ENCODE results near the gene PCDHA9.

The PCDHA9 gene

DNA sequence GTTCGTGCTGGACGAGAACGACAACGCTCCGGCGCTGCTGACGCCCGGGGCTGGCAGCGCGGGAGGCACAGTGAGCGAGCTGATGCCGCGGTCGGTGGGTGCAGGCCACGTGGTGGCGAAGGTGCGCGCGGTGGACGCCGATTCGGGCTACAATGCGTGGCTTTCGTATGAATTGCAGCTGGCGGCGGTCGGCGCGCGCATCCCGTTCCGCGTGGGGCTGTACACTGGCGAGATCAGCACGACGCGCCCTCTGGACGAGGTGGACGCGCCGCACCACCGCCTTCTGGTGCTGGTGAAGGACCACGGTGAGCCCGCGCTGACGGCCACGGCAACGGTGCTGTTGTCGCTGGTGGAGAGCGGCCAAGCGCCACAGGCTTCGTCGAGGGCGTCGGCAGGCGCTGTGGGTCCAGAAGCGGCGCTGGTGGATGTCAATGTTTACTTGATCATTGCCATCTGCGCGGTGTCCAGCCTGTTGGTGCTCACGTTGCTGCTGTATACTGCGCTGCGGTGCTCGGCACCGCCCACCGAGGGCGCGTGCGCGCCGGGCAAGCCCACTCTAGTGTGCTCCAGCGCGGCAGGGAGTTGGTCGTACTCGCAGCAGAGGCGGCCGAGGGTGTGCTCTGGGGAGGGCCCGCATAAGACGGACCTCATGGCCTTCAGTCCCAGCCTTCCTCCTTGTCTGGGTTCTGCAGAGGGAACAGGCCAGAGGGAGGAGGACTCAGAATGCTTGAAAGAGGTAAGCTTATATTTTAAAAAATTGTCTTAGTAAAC, 35.9 kb downstream of the PCDHA9 start:
- no peaks in the 10 kb centered on the region for H3K4me1 Mint-ChIP-seq (ENCODE audit: low read depth)
- peaks cover 37% of the 10 kb centered on the region for H3K9me3 Mint-ChIP-seq

More for the DNA sequence above, 35.9 kb downstream of the PCDHA9 start:
- Mint-ChIP-seq H3K36me3 (ENCODE audit: low read depth) (peaks cover 15% of the 10 kb centered on the region), H3K27me3 (peaks cover 40% of the 10 kb centered on the region), H3K4me3 (no peak overlapping the region), H3K27ac (no peak overlapping the region)

All from stimulated activated naive CD8-positive, alpha-beta T cell treated with anti-CD3 and anti-CD28 coated beads, Interleukin-15, Interleukin-2, amounts not matched to agents 100 ng/mL and 50 ng/mL, for 24 hours (primary cell).